NB4 (cell line): ENCODE data around the gene KCNK2.

Experiments
- DNase-seq: peaks from one replicate; pipeline ENCODE4 v3.0.0; 2010; ENCODE audit warnings: low read depth
- H3K4me3 ChIP-seq: one replicate; pipeline ENCODE4 v1.5.1; 2011; ENCODE audit warnings: mild to moderate bottlenecking, low read depth, low read length, moderate library complexity
- CTCF ChIP-seq: IDR thresholded peaks from one replicate; pipeline ENCODE4 v1.5.1; 2012; ENCODE audit warnings: low read depth, low read length
- MYC ChIP-seq: IDR thresholded peaks from 2 replicates; pipeline ENCODE4 v1.6.1; 2011; ENCODE audit warnings: low read depth, low read length
- POLR2A ChIP-seq: IDR thresholded peaks from 2 replicates; pipeline ENCODE4 v1.6.1; 2011; ENCODE audit warnings: mild to moderate bottlenecking; ENCODE audit not compliant: insufficient read length; ENCODE audit errors: extremely low read depth
- TF ChIP-seq, protein P1 (sequence below): IDR thresholded peaks from 2 replicates; pipeline ENCODE4 v1.6.1; 2011; ENCODE audit warnings: low read depth, low read length

Gene KCNK2

DNA sequence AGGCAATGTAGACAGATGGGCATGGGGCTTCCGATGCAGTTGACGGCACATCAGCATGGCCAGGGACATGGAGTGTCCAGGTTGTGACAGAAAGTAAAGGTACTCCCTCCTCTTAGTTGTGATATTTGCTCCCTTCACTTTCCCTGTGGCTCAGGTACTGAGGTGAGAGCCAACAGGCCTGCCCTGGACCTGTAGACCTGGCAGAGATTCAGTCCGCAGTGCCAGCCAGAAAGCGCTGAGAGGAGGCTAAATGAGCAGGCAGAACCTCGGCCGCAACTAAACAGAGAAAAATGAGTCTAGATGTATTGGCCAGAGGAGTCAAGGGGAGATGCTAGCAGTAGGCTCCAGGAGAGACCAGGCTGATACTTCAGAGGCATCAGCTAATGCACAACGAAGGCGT lies 22.6 kb upstream of the KCNK2 start:
- no peak overlapping the region for H3K4me3 ChIP-seq
- no peak for DNase-seq
- TF ChIP-seq MYC (no peak), CTCF (no peak)

DNA sequence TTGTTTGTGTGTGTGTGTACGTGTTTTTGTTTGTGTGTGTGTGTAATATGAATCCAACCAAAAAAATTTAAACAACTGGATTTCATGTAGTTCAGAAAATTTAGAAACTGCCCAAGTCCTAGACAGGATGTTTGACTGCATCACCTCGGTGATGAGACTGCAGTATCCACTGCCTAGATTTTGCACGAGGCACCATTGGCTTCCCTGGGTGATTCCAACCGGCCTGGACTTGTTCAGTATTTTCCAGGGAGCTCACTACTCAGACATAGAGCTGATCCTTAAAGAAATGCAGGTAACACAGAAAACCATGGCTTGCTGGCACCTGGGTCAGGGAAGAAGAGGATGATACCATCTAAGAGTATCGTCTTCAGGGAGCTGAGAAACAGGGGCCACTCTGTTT lies 18.2 kb upstream of the KCNK2 start:
- TF ChIP-seq, protein P1, sequence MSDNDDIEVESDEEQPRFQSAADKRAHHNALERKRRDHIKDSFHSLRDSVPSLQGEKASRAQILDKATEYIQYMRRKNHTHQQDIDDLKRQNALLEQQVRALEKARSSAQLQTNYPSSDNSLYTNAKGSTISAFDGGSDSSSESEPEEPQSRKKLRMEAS = no peak
- TF ChIP-seq MYC (no peak), POLR2A (no peak), CTCF (no peak)
- no peak overlapping the region for H3K4me3 ChIP-seq
- DNase-seq = no peak

DNA sequence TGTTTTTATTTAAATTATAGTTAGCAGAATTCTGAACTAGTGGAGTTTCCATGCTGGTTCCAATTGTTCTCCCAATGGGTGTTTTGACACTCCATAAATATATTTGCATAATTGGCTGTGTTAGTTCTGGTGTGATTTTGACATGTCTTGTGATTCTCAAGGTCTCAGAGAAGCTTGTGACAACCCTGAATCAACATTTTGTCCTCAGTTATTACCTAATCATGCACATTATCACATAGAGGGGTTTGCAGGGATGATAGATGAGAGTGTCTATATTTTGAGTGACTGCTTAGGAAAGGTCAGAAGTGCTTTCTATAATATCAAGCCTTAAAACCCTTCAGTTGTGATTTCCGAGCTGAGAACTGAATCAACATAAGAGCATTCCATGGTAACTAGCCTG lies 11.5 kb upstream of the KCNK2 start:
- H3K4me3 ChIP-seq = no peak overlapping the region
- DNase-seq = no peak
- TF ChIP-seq CTCF (no peak), POLR2A (no peak), MYC (no peak)
- TF ChIP-seq, protein P1 = no peak

DNA sequence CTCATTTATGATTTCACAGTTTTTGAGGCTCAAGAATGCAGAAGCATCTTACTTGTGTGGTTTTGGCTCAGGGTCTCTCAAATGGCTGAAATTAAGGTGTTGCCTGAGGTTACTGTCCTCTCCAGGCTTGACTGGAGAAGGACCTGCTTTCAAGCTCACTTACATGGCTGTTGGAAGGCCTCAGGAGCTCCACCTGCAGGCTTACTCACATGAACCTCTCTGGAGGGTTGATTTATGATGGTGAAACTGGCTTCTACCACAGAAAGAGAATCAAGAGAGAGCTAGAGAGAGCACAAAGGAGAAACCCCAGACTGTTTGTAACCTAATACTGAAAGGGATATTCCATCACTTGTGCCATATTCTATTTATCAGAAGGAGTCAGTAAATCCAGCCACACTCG lies 6.2 kb upstream of the KCNK2 start:
- TF ChIP-seq POLR2A (no peak), MYC (no peak), CTCF (peak; percentile 26)
- peak; percentile 37 for DNase-seq
- H3K4me3 ChIP-seq = no peak overlapping the region

DNA sequence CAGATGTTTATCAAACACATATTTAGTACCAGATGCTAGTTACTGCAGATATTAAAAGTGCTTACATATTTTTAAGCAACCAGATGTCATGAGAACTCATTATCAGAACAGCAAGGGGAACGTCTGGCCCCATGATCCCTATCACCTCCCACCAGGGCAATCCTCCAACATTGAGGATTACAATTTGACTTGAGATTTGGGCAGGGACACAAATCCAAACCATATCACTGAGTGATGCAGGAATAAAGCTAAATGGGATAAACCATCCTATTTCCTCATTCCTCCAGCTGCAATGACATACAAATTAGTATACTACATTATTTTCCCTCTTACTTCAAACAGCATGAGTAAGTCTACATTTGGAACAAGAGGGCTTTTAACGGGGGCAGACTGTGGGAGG lies 3.1 kb upstream of the KCNK2 start:
- no peak overlapping the region for H3K4me3 ChIP-seq
- TF ChIP-seq CTCF (no peak), MYC (no peak), POLR2A (no peak)
- TF ChIP-seq, protein P1 = no peak
- no peak for DNase-seq

GRCh38 chr1:215081661-215082531 lies 641 bp upstream of the KCNK2 start:
- H3K4me3 ChIP-seq = no peak overlapping the region
- DNase-seq = no peak
- no peak for TF ChIP-seq CTCF
